Smooth muscle cell (in vitro differentiated cells): Measurements from ENCODE around the gene SH3BP4. TPM values are rescaled to one million over a fixed set of nuclear protein-coding genes. Genes with fewer than 3 reads are reported as not detected.
A peak's percentile ranks its signal among the peaks of the same experiment; 100 is the strongest.
"Not testable (repeated sequence)": the region's sequence is repeated elsewhere in the genome, so short reads cannot be mapped to it uniquely, and the experiment has no call there.

Source experiments
- DNase-seq: peaks from one replicate; lab custom pipeline; 2025; ENCODE audit not compliant: unreplicated experiment; lab: John Stamatoyannopoulos, UW
- H2AFZ ChIP-seq: fragments of 200-600 bp; sonication (generic); 2 replicates; pipeline ENCODE4 v1.6.0; 2016; ENCODE audit warnings: antibody characterized with exemption, low read depth, mild to moderate bottlenecking
- H3F3A ChIP-seq: fragments of 200-600 bp; sonication (generic); 2 replicates; pipeline ENCODE4 v1.6.0; 2017; ENCODE audit warnings: antibody characterized with exemption, low read depth
- H3K27ac ChIP-seq: fragments of 200-600 bp; sonication (generic); 2 replicates; pipeline ENCODE4 v1.5.1; 2016; ENCODE audit warnings: low read depth, mild to moderate bottlenecking
- H3K27me3 ChIP-seq: fragments of 200-600 bp; sonication (generic); 2 replicates; pipeline ENCODE4 v1.6.1; 2016; ENCODE audit warnings: low read depth, mild to moderate bottlenecking
- H3K36me3 ChIP-seq: fragments of 200-600 bp; sonication (generic); 2 replicates; pipeline ENCODE4 v1.5.1; 2016; ENCODE audit warnings: low read depth
- H3K4me1 ChIP-seq: fragments of 200-600 bp; sonication (generic); 2 replicates; pipeline ENCODE4 v1.5.1; 2016; ENCODE audit warnings: low read depth
- H3K4me2 ChIP-seq: fragments of 200-600 bp; sonication (generic); 2 replicates; pipeline ENCODE4 v1.6.0; 2016; ENCODE audit warnings: mild to moderate bottlenecking
- H3K4me3 ChIP-seq: fragments of 200-600 bp; sonication (generic); 2 replicates; pipeline ENCODE4 v1.5.1; 2016; ENCODE audit warnings: mild to moderate bottlenecking
- H3K79me2 ChIP-seq: fragments of 200-600 bp; sonication (generic); 2 replicates; pipeline ENCODE4 v1.6.0; 2016; ENCODE audit warnings: low read depth, mild to moderate bottlenecking
- H3K9ac ChIP-seq: fragments of 200-600 bp; sonication (generic); 2 replicates; pipeline ENCODE4 v1.6.0; 2016; ENCODE audit warnings: low read depth
- H3K9me3 ChIP-seq: fragments of 200-600 bp; sonication (generic); replicated peaks from 2 replicates; pipeline ENCODE4 v1.5.1; 2016; ENCODE audit warnings: low read depth
- H4K20me1 ChIP-seq: fragments of 200-600 bp; sonication (generic); 2 replicates; pipeline ENCODE4 v1.6.0; 2016; ENCODE audit warnings: low read depth
- WGBS: methylation state at CpG from one replicate; pipeline ENCODE4 v1.1.7; 2016; ENCODE audit warnings: low lambda C conversion rate; 5-methylcytosine and 5-hydroxymethylcytosine counted together
- polyA plus RNA-seq: library from polyadenylated mRNA; unstranded; fragments of >200 nt; fragmentation: Nextera tagmentation; extraction: Ambion mirVana; gene quantifications from 2 replicates; pipeline ENCODE4 v1.2.1, GENCODE V29; 2016
- total RNA-seq: library from RNA; depleted of rRNA; stranded (reverse); fragments of >200 nt; gene quantifications from 2 replicates; pipeline ENCODE4 v1.2.3, GENCODE V29; 2014
- TF ChIP-seq, protein P1 (sequence below): fragments of 200-600 bp; sonication (generic); IDR thresholded peaks from 2 replicates; pipeline ENCODE4 v1.5.1; 2017; ENCODE audit warnings: borderline replicate concordance, mild to moderate bottlenecking, antibody characterized with exemption; ENCODE audit not compliant: insufficient read depth, poor library complexity, severe bottlenecking

SH3BP4 gene
- total and polyA plus RNA-seq, 2 experiments from 2014 or later = 38.9 to 47.7 TPM

DNA sequence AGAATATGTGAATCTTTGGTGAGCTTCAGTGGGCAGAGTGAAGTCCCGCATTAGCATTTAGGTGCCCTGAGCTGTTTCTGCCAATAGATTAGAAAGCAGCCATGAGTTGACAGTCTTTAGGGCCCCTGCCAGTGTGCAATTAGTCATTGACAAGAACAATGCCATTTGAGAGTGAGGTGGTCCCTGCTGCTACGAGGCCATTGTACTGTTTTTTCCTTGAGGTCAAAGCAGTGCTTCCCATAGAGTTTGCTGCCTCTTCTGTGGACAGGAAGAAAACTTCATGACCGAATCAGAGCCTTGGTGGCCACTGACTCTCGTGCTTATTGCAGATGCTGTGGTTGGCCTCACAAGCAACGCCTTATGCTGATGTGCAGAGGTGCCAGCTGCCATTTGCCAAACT, 102.7 kb downstream of the SH3BP4 start:
- H3K4me3 ChIP-seq = no peak overlapping the region
- H3K79me2 ChIP-seq = peaks cover 4% of the 10 kb centered on the region
- DNase-seq = no peak
- H3K27ac ChIP-seq = no peak overlapping the region
- peaks cover 4% of the 10 kb centered on the region for H3F3A ChIP-seq
- H3K36me3 ChIP-seq = peaks cover 3% of the 10 kb centered on the region
- 98% methylated on average over 5 of the region's 5 CpGs for WGBS
- H3K4me2 ChIP-seq = no peak overlapping the region
- no peak overlapping the region for H3K9ac ChIP-seq
- no peaks in the 10 kb centered on the region for H3K27me3 ChIP-seq
- H4K20me1 ChIP-seq = peaks cover 43% of the 10 kb centered on the region
- peaks cover 7% of the 10 kb centered on the region for H3K4me1 ChIP-seq
- no peak overlapping the region for H2AFZ ChIP-seq
- H3K9me3 ChIP-seq = no peaks in the 10 kb centered on the region
- TF ChIP-seq, protein P1, sequence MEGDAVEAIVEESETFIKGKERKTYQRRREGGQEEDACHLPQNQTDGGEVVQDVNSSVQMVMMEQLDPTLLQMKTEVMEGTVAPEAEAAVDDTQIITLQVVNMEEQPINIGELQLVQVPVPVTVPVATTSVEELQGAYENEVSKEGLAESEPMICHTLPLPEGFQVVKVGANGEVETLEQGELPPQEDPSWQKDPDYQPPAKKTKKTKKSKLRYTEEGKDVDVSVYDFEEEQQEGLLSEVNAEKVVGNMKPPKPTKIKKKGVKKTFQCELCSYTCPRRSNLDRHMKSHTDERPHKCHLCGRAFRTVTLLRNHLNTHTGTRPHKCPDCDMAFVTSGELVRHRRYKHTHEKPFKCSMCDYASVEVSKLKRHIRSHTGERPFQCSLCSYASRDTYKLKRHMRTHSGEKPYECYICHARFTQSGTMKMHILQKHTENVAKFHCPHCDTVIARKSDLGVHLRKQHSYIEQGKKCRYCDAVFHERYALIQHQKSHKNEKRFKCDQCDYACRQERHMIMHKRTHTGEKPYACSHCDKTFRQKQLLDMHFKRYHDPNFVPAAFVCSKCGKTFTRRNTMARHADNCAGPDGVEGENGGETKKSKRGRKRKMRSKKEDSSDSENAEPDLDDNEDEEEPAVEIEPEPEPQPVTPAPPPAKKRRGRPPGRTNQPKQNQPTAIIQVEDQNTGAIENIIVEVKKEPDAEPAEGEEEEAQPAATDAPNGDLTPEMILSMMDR = no peak

DNA sequence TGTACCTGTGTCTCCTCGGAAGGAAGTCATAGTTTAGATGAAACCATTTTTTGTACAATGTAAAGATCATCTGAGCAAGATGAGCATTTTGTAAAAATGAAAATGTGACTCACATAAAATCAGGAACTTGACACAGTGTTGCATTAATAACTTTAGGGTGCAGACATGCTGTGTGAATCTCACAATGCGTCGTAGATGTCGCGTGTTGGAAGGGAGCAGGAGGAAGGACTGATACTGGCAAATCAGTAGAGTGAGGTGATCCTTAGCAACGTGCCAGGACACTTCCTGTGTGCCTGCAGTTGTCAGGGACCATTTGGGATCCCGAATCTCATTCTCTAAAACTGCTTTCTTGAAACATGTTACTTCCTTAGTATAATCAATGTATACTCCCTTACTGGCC, 103.1 kb downstream of the SH3BP4 start:
- Histone ChIP-seq H3K9me3 (no peaks in the 10 kb centered on the region), H3K9ac (no peak overlapping the region), H3K27me3 (no peaks in the 10 kb centered on the region), H3K4me2 (no peak overlapping the region), H3K27ac (no peak overlapping the region), H3K36me3 (peaks cover 3% of the 10 kb centered on the region), H3F3A (peaks cover 4% of the 10 kb centered on the region), H3K4me1 (peaks cover 7% of the 10 kb centered on the region), H3K79me2 (peaks cover 4% of the 10 kb centered on the region), H2AFZ (no peak overlapping the region), H4K20me1 (peaks cover 39% of the 10 kb centered on the region), H3K4me3 (no peak overlapping the region)
- 94% methylated on average over 7 of the region's 7 CpGs for WGBS
- DNase-seq = no peak
- TF ChIP-seq, protein P1 = no peak

DNA sequence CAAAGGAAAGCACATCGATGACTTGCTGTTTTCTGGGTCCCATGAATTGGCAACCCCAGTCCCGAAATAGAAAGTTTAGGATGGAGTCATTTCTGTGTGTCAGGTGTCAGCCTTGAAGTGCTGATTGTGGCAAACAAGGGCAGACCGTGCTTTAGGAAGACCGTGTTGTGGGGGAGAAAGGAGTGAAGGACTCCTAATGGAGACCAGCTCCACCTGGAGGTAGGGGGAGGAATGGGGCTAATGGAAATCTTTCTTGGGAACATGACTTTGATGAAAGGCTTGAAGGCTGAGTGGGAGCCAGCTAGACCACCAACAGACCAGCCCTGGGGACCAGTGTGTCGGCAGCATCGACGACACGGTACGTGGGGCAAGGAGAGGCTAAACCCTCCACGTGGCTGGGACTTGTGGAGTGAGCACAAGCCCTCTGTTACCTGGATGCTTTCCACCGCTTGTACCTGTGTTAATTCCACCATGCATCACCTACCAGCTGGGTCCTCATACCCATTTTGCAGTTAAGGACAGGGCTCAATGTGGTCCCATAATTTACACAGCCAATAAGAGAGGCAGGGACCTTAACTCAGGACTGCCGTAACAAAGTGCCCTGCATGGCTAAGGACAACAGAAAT, 104.2 kb downstream of the SH3BP4 start:
- no peaks in the 10 kb centered on the region for H3K4me1 ChIP-seq
- H3K27me3 ChIP-seq = no peaks in the 10 kb centered on the region
- peaks cover 3% of the 10 kb centered on the region for H3K36me3 ChIP-seq
- peaks cover 4% of the 10 kb centered on the region for H3F3A ChIP-seq
- whole genome bisulfite sequencing = 90% methylated on average over 12 of the region's 12 CpGs
- TF ChIP-seq, protein P1 = peak; percentile 40
- H3K79me2 ChIP-seq = peaks cover 4% of the 10 kb centered on the region
- no peak overlapping the region for H3K27ac ChIP-seq
- no peak overlapping the region for H3K9ac ChIP-seq
- H2AFZ ChIP-seq = no peak overlapping the region
- DNase-seq = no peak
- H3K4me2 ChIP-seq = no peak overlapping the region
- H3K4me3 ChIP-seq = no peak overlapping the region
- no peaks in the 10 kb centered on the region for H3K9me3 ChIP-seq
- peaks cover 29% of the 10 kb centered on the region for H4K20me1 ChIP-seq

DNA sequence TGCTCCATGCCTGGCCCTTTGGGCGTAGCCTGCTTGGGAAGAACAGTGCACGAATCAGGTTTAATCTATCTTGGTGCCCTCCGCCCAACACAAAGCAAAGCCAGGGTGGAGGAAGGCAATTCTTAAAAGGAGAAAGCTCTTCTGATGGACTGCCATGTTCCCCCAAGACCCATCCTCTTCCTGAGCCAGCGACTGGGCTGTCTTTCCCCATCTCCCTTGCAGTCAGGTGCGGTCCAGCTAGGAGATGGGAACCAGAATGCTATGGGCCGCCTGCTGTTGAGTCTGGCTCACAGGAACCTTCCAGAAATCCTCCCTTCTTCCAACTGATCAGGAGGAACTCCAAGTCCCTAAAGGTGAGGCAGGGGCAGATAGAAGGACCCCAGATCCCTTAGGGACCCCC, 105.0 kb downstream of the SH3BP4 start:
- H3K79me2 ChIP-seq = peaks cover under 1% of the 10 kb centered on the region
- no peak overlapping the region for H3K9ac ChIP-seq
- peaks cover 3% of the 10 kb centered on the region for H3K36me3 ChIP-seq
- H3K4me3 ChIP-seq = no peak overlapping the region
- H3K4me2 ChIP-seq = no peak overlapping the region
- H3K27ac ChIP-seq = no peak overlapping the region
- peaks cover 22% of the 10 kb centered on the region for H4K20me1 ChIP-seq
- no peaks in the 10 kb centered on the region for H3K9me3 ChIP-seq
- H3K4me1 ChIP-seq = no peaks in the 10 kb centered on the region
- H3F3A ChIP-seq = peaks cover 4% of the 10 kb centered on the region
- H2AFZ ChIP-seq = no peak overlapping the region
- WGBS = 95% methylated on average over 6 of the region's 6 CpGs
- no peaks in the 10 kb centered on the region for H3K27me3 ChIP-seq
- TF ChIP-seq, protein P1 = no peak
- DNase-seq = no peak

DNA sequence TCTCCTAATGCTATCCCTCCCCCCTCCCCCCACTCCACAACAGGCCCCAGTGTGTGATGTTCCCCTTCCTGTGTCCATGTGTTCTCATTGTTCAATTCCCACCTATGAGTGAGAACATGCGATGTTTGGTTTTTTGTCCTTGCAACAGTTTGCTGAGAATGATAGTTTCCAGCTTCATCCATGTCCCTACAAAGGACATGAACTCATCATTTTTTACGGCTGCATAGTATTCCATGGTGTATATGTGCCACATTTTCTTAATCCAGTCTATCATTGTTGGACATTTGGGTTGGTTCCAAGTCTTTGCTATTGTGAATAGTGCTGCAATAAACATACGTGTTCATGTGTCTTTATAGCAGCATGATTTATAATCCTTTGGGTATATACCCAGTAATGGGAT, 105.8 kb downstream of the SH3BP4 start:
- H4K20me1 ChIP-seq = peaks cover 13% of the 10 kb centered on the region
- not testable (repeated sequence) for H3F3A ChIP-seq, H3K27me3 ChIP-seq, H3K4me2 ChIP-seq, H3K9me3 ChIP-seq, H3K36me3 ChIP-seq, H3K79me2 ChIP-seq, H3K4me1 ChIP-seq, DNase-seq, H3K27ac ChIP-seq, H2AFZ ChIP-seq, H3K9ac ChIP-seq, H3K4me3 ChIP-seq
- WGBS = 97% methylated on average over 2 of the region's 3 CpGs
